ENCODE data around the gene SCG2. TPM values are rescaled to one million over a fixed set of nuclear protein-coding genes. Genes with fewer than 3 reads are reported as not detected.
"Not testable (repeated sequence)": the region's sequence is repeated elsewhere in the genome, so short reads cannot be mapped to it uniquely, and the experiment has no call there.

SCG2 gene
- polyA plus RNA-seq, 3 donors, result 0.40 to 0.82 (median 0.54) TPM

- DNase-seq, result peak; percentile 64
These were observed 11.1 kb upstream of the SCG2 start for GRCh38 chr2:223613017-223613950.

GRCh38 chr2:223612501-223612900, 10.3 kb upstream of the SCG2 start:
- DNase-seq, result no peak

GRCh38 chr2:223611061-223611460, 8.9 kb upstream of the SCG2 start:
- DNase-seq, result no peak

- no peak for DNase-seq
These were observed 5.3 kb upstream of the SCG2 start for GRCh38 chr2:223607476-223607875.

GRCh38 chr2:223606946-223607345, 4.8 kb upstream of the SCG2 start:
- DNase-seq, result no peak

- DNase-seq, result no peak
These were observed 2.1 kb upstream of the SCG2 start for GRCh38 chr2:223604231-223604630.

GRCh38 chr2:223602972-223603371, 811 bp upstream of the SCG2 start:
- no peak for DNase-seq

- DNase-seq, result no peak
These were observed 1.1 kb downstream of the SCG2 start for GRCh38 chr2:223601018-223601417.

GRCh38 chr2:223599640-223600380, 2.4 kb downstream of the SCG2 start:
- no peak for DNase-seq

GRCh38 chr2:223598994-223599639, 3.0 kb downstream of the SCG2 start:
- DNase-seq, result no peak

GRCh38 chr2:223597076-223597475, 5.1 kb downstream of the SCG2 start:
- no peak for DNase-seq

GRCh38 chr2:223596208-223596607, 6.0 kb downstream of the SCG2 start:
- DNase-seq, result no peak

GRCh38 chr2:223594831-223595230, 7.3 kb downstream of the SCG2 start:
- DNase-seq, result no peak

- no peak for DNase-seq
These were observed 7.9 kb downstream of the SCG2 start for GRCh38 chr2:223594259-223594658.

GRCh38 chr2:223592689-223593088, 9.5 kb downstream of the SCG2 start:
- DNase-seq, result not testable (repeated sequence)

- DNase-seq, result no peak
These were observed 10.6 kb downstream of the SCG2 start for GRCh38 chr2:223591596-223591995.

GRCh38 chr2:223590964-223591363, 11.2 kb downstream of the SCG2 start:
- no peak for DNase-seq

GRCh38 chr2:223589901-223590300, 12.3 kb downstream of the SCG2 start:
- DNase-seq, result no peak

- no peak for DNase-seq
These were observed 13.9 kb downstream of the SCG2 start for GRCh38 chr2:223588251-223588650.

GRCh38 chr2:223587301-223587700, 14.9 kb downstream of the SCG2 start:
- DNase-seq, result no peak

GRCh38 chr2:223586261-223586660, 15.9 kb downstream of the SCG2 start:
- no peak for DNase-seq

GRCh38 chr2:223585666-223586065, 16.5 kb downstream of the SCG2 start:
- DNase-seq, result no peak

- DNase-seq, result no peak
These were observed 20.2 kb downstream of the SCG2 start for GRCh38 chr2:223582001-223582400.
